ENCODE data around the gene TSPAN18.

Gene TSPAN18

GRCh38 chr11:44761551-44761961 is 34.8 kb downstream of the TSPAN18 start:
- no peak for DNase-seq

- DNase-seq: no peak
These were observed 36.5 kb downstream of the TSPAN18 start for GRCh38 chr11:44763121-44763820.

GRCh38 chr11:44764583-44764982 is 37.8 kb downstream of the TSPAN18 start:
- DNase-seq: no peak

- no peak for DNase-seq
These were observed 38.3 kb downstream of the TSPAN18 start for GRCh38 chr11:44765026-44765595.

GRCh38 chr11:44765676-44766075 is 38.9 kb downstream of the TSPAN18 start:
- no peak for DNase-seq

GRCh38 chr11:44766112-44766971 is 39.6 kb downstream of the TSPAN18 start:
- no peak for DNase-seq

- DNase-seq: no peak
These were observed 40.2 kb downstream of the TSPAN18 start for GRCh38 chr11:44766972-44767278.

- no peak for DNase-seq
These were observed 40.7 kb downstream of the TSPAN18 start for GRCh38 chr11:44767421-44767820.

- DNase-seq: no peak
These were observed 43.6 kb downstream of the TSPAN18 start for GRCh38 chr11:44770401-44770800.

- no peak for DNase-seq
These were observed 44.5 kb downstream of the TSPAN18 start for GRCh38 chr11:44771252-44771734.

- DNase-seq: no peak
These were observed 45.1 kb downstream of the TSPAN18 start for GRCh38 chr11:44771841-44772240.

- no peak for DNase-seq
These were observed 46.7 kb downstream of the TSPAN18 start for GRCh38 chr11:44773351-44773965.

GRCh38 chr11:44774108-44774507 is 47.3 kb downstream of the TSPAN18 start:
- DNase-seq: no peak

GRCh38 chr11:44774731-44775130 is 48.0 kb downstream of the TSPAN18 start:
- no peak for DNase-seq

GRCh38 chr11:44775366-44775984 is 48.7 kb downstream of the TSPAN18 start:
- peak; percentile 43 to 58 for DNase-seq

- DNase-seq: no peak
These were observed 49.3 kb downstream of the TSPAN18 start for GRCh38 chr11:44775985-44776446.

GRCh38 chr11:44776551-44777208 is 49.9 kb downstream of the TSPAN18 start:
- DNase-seq: no peak

GRCh38 chr11:44777209-44778194 is 50.7 kb downstream of the TSPAN18 start:
- no peak for DNase-seq

- no peak for DNase-seq
These were observed 51.7 kb downstream of the TSPAN18 start for GRCh38 chr11:44778195-44779100.

All from stimulated activated CD4-positive, alpha-beta T cell treated with anti-CD3 and anti-CD28 coated beads, Interleukin-4, amount 100 ng/mL, for 4 hours (primary cell).